ENCODE data around the gene SMPD4.
"Not testable (repeated sequence)": the region's sequence is repeated elsewhere in the genome, so short reads cannot be mapped to it uniquely, and the experiment has no call there.

DNA sequence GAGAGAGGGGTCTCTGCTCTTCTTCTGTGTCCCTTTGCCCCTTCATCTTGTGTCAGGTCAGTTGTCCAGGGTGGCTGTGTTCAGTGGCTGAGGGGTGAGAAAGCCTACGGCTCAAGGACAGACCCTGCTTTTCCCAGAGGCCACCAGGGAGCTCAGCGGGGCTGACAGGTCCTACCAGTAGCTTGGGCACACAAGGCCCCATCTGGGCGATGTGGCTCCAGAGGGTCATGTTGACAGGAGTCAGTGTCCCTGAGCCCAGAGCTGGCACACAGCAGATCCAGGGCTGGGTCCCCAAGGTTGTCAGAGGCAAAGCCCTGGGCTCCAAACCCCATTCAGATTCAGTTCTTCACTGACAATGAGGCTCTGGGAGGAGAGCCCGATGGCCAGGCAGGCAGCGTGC is 44.3 kb downstream of the SMPD4 start:
- TF ChIP-seq, protein P1, sequence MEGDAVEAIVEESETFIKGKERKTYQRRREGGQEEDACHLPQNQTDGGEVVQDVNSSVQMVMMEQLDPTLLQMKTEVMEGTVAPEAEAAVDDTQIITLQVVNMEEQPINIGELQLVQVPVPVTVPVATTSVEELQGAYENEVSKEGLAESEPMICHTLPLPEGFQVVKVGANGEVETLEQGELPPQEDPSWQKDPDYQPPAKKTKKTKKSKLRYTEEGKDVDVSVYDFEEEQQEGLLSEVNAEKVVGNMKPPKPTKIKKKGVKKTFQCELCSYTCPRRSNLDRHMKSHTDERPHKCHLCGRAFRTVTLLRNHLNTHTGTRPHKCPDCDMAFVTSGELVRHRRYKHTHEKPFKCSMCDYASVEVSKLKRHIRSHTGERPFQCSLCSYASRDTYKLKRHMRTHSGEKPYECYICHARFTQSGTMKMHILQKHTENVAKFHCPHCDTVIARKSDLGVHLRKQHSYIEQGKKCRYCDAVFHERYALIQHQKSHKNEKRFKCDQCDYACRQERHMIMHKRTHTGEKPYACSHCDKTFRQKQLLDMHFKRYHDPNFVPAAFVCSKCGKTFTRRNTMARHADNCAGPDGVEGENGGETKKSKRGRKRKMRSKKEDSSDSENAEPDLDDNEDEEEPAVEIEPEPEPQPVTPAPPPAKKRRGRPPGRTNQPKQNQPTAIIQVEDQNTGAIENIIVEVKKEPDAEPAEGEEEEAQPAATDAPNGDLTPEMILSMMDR (conservative IDR thresholded peaks at IDR 0.05; ENCODE audit: low read depth, low read length), result not testable (repeated sequence)
- TF ChIP-seq CEBPB, CHD1, BHLHE40, RFX5 (IDR thresholded peaks at IDR 0.05; ENCODE audit: low read depth, low read length): not testable (repeated sequence)
- TF ChIP-seq, protein P2, sequence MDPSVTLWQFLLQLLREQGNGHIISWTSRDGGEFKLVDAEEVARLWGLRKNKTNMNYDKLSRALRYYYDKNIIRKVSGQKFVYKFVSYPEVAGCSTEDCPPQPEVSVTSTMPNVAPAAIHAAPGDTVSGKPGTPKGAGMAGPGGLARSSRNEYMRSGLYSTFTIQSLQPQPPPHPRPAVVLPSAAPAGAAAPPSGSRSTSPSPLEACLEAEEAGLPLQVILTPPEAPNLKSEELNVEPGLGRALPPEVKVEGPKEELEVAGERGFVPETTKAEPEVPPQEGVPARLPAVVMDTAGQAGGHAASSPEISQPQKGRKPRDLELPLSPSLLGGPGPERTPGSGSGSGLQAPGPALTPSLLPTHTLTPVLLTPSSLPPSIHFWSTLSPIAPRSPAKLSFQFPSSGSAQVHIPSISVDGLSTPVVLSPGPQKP (IDR thresholded peaks at IDR 0.05; ENCODE audit: borderline replicate concordance, low read depth, low read length), result not testable (repeated sequence)
- TF ChIP-seq, protein P3, sequence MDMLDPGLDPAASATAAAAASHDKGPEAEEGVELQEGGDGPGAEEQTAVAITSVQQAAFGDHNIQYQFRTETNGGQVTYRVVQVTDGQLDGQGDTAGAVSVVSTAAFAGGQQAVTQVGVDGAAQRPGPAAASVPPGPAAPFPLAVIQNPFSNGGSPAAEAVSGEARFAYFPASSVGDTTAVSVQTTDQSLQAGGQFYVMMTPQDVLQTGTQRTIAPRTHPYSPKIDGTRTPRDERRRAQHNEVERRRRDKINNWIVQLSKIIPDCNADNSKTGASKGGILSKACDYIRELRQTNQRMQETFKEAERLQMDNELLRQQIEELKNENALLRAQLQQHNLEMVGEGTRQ (IDR thresholded peaks at IDR 0.05; ENCODE audit: low read depth, low read length), result not testable (repeated sequence)

Data from IMR-90 (cell line).